B cell (primary cell): ENCODE measurements around the gene ZNF385D. TPM values are rescaled to one million over a fixed set of nuclear protein-coding genes. Genes with fewer than 3 reads are reported as not detected.

Experiments
- ATAC-seq: fragments of 200-7000 bp; cut with Tn5 transposase; one replicate; pipeline ENCODE4 v1.10.0; 2021; ENCODE audit warnings: low read depth, mild to moderate bottlenecking, moderate number of reproducible peaks, moderate library complexity
- CTCF ChIA-PET: fragments of 350-600 bp; sonication (Branson Sonifier 250); formaldehyde crosslinking; loops from one replicate; lab custom pipeline; 2021; ENCODE audit warnings: antibody characterized with exemption, inconsistent platforms; lab: Charles Lee
- POLR2A ChIA-PET: fragments of 350-600 bp; sonication (Branson Sonifier 250); formaldehyde crosslinking; loops from one replicate; lab custom pipeline; 2021; ENCODE audit warnings: antibody characterized with exemption; lab: Charles Lee
- DNase-seq: peaks from one replicate; pipeline ENCODE4 v3.0.0; 2013
- H2AFZ ChIP-seq: 2 replicates; pipeline ENCODE4 v1.6.1; 2012; ENCODE audit warnings: mild to moderate bottlenecking, low read depth, low read length; ENCODE audit not compliant: insufficient read depth, poor library complexity, severe bottlenecking
- H3K27ac ChIP-seq, 2 donors: 1 replicate in 1 of 2; 2 replicates in 1 of 2; pipeline ENCODE4 v1.5.1; 2012 to 2013; ENCODE audit warnings: low read length in 2 of 2, mild to moderate bottlenecking in 2 of 2, moderate library complexity in 1 of 2
- H3K27me3 ChIP-seq, 4 experiments: fragments of 200-600 bp in 1 of 4; sonication (generic) in 1 of 4; replicated peaks in 1 of 4; 1 replicate in 2 of 4; 2 replicates in 2 of 4; pipeline versions ENCODE4 v1.6.1 to v1.7.0; 2013 to 2016; ENCODE audit warnings: low read length in 3 of 4, mild to moderate bottlenecking in 2 of 4, mixed read lengths in 1 of 4, moderate library complexity in 1 of 4; ENCODE audit not compliant: insufficient read depth in 4 of 4, control insufficient read depth in 3 of 4; ENCODE audit errors: control extremely low read depth in 1 of 4
- H3K36me3 ChIP-seq, 2 experiments: replicated peaks in 1 of 2; 1 replicate in 1 of 2; 2 replicates in 1 of 2; pipeline versions ENCODE4 v1.6.1 to v1.7.1; 2013; ENCODE audit warnings: low read length in 1 of 2; ENCODE audit not compliant: insufficient read depth in 2 of 2, control insufficient read depth in 1 of 2; ENCODE audit errors: control extremely low read depth in 1 of 2, extremely low read depth in 1 of 2
- H3K4me1 ChIP-seq, 2 donors: fragments of 200-600 bp in 1 of 2; sonication (generic) in 1 of 2; 1 replicate in 1 of 2; 2 replicates in 1 of 2; pipeline versions ENCODE4 v1.5.1 to v1.6.1; 2013 to 2017; ENCODE audit warnings: low read length in 2 of 2; ENCODE audit not compliant: control insufficient read depth in 2 of 2, insufficient read depth in 2 of 2
- H3K4me2 ChIP-seq: replicated peaks from 2 replicates; pipeline ENCODE3; 2012; ENCODE audit warnings: mild to moderate bottlenecking, low read depth, low read length; ENCODE audit not compliant: poor library complexity, severe bottlenecking
- H3K4me3 ChIP-seq, 5 experiments: fragments of 200-600 bp in 1 of 5; sonication (generic) in 1 of 5; 1 replicate in 3 of 5; 2 replicates in 2 of 5; pipeline versions ENCODE4 v1.5.1 to v1.7.0; 2011 to 2016; ENCODE audit warnings: low read length in 4 of 5, mild to moderate bottlenecking in 4 of 5, low read depth in 2 of 5, control low read depth in 1 of 5, moderate library complexity in 1 of 5; ENCODE audit not compliant: insufficient read depth in 1 of 5; ENCODE audit errors: control extremely low read depth in 1 of 5, extremely low read depth in 1 of 5
- H3K79me2 ChIP-seq: fragments of 200-600 bp; sonication (generic); one replicate; pipeline ENCODE4 v1.6.0; 2016; ENCODE audit warnings: low read length; ENCODE audit not compliant: control insufficient read depth, insufficient read depth
- H3K9ac ChIP-seq: fragments of 200-600 bp; sonication (generic); 2 replicates; pipeline ENCODE4 v1.6.1; 2017; ENCODE audit warnings: mild to moderate bottlenecking, low read length, moderate library complexity
- H3K9me3 ChIP-seq, 3 donors: one replicate each; pipeline versions ENCODE4 v1.6.1 to v1.7.1; 2013; ENCODE audit warnings: low read length in 2 of 3; ENCODE audit not compliant: control insufficient read depth in 2 of 3, insufficient read depth in 1 of 3; ENCODE audit errors: control extremely low read depth in 1 of 3
- H4K20me1 ChIP-seq: 2 replicates; pipeline ENCODE4 v1.6.0; 2012; ENCODE audit warnings: mild to moderate bottlenecking, low read length; ENCODE audit not compliant: insufficient read depth, control insufficient read depth, poor library complexity, severe bottlenecking
- H3K27ac Mint-ChIP-seq: one replicate; pipeline ENCODE4 v1.8.0; 2021; ENCODE audit warnings: mixed read lengths
- H3K27me3 Mint-ChIP-seq: one replicate; pipeline ENCODE4 v1.8.0; 2021; ENCODE audit warnings: mixed read lengths
- H3K4me1 Mint-ChIP-seq: one replicate; pipeline ENCODE4 v1.8.0; 2021; ENCODE audit warnings: mixed read lengths
- H3K4me3 Mint-ChIP-seq: one replicate; pipeline ENCODE4 v1.8.0; 2021; ENCODE audit warnings: mixed read lengths
- H3K9me3 Mint-ChIP-seq: one replicate; pipeline ENCODE4 v1.8.0; 2022; ENCODE audit warnings: mixed read lengths; ENCODE audit not compliant: insufficient read depth
- EZH2 ChIP-seq: IDR thresholded peaks from 2 replicates; pipeline ENCODE4 v1.6.1; 2012; ENCODE audit warnings: borderline replicate concordance, low read depth, mild to moderate bottlenecking, moderate library complexity, low read length; ENCODE audit not compliant: insufficient read depth, poor library complexity, severe bottlenecking
- WGBS: methylation state at CpG from one replicate; pipeline ENCODE4 v1.1.5; 2013; ENCODE audit warnings: missing lambda C conversion rate; ENCODE audit not compliant: insufficient coverage; 5-methylcytosine and 5-hydroxymethylcytosine counted together
- intact Hi-C: fragments of 100-400 bp; cut with micrococcal nuclease; formaldehyde crosslinking; loops from one replicate; pipeline ENCODE4 v1.10.0; 2022
- polyA plus RNA-seq: library from polyadenylated mRNA; depleted of rRNA; stranded (reverse); fragments of >200 nt; gene quantifications from 2 replicates; pipeline ENCODE4 v1.2.3, GENCODE V29; 2012
- total RNA-seq, 2 donors: library from RNA; stranded (reverse); fragments of 120-200 nt in 1 of 2; gene quantifications; 1 replicate in 1 of 2; 2 replicates in 1 of 2; pipeline versions ENCODE4 v1.2.3 to v1.2.4, GENCODE V29; 2013 to 2022
- TF ChIP-seq, protein P1 (sequence below): fragments of 200-600 bp; IDR thresholded peaks from one replicate; pipeline ENCODE4 v1.8.0; 2022; ENCODE audit warnings: antibody characterized with exemption, mild to moderate bottlenecking

ZNF385D gene
- total and polyA plus RNA-seq, 2 donors (not counting 1 experiment from before 2014, with no cell fraction given), result not detected

DNA sequence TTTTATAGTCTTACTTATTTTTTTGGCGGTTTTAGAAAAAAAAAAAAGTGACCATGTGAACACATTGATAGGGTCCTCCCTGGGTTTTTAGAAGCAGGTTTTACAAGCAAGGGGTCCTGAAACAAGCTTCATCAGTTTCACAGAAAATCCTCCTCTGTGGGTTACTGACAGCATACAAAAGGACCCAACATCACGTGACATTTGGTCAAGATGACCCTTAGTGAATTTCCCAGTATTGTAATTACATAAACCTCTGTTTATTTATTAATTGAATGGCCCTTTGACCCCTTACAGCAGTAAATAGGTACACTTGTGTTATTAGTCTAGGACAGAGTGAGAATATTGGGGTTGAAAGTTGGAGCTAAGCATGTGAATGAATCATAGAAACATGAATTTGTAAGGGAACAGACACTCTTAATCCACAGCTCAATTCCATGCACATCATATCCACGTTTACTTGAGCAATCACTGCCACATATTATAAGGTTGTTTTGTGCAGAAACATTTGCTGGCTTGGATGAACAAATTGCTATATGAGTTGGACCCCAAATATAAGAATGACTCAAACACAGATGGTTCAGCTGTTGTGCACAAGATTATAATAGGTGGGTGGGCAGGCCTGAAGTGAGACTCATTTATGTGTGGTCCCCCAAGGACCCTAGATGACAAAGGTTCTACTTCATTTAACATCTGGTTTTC, 137.5 kb downstream of the ZNF385D start:
- Histone ChIP-seq H3K4me1 (no peaks in the 10 kb centered on the region), H2AFZ (no peak overlapping the region), H3K4me2 (no peak overlapping the region), H3K9me3 (peaks cover 0 to 3% (median 0%) of the 10 kb centered on the region in 3 donors), H3K4me3 (no peak overlapping the region), H3K79me2 (no peaks in the 10 kb centered on the region), H3K9ac (no peak overlapping the region), H4K20me1 (no peaks in the 10 kb centered on the region), H3K27me3 (no peaks in the 10 kb centered on the region), H3K36me3 (no peaks in the 10 kb centered on the region), H3K27ac (no peak overlapping the region)
- DNase-seq (no peak), ATAC-seq (no peak)
- Mint-ChIP-seq H3K4me3 (no peak overlapping the region), H3K9me3 (no peaks in the 10 kb centered on the region), H3K4me1 (no peaks in the 10 kb centered on the region), H3K27me3 (no peaks in the 10 kb centered on the region), H3K27ac (no peak overlapping the region)
- CTCF ChIA-PET, result no interaction called here
- POLR2A ChIA-PET, result no interaction called here
- WGBS, result 20% methylated on average over 1 of the region's 3 CpGs
- intact Hi-C loops, result no loop called here
- TF ChIP-seq, protein P1, sequence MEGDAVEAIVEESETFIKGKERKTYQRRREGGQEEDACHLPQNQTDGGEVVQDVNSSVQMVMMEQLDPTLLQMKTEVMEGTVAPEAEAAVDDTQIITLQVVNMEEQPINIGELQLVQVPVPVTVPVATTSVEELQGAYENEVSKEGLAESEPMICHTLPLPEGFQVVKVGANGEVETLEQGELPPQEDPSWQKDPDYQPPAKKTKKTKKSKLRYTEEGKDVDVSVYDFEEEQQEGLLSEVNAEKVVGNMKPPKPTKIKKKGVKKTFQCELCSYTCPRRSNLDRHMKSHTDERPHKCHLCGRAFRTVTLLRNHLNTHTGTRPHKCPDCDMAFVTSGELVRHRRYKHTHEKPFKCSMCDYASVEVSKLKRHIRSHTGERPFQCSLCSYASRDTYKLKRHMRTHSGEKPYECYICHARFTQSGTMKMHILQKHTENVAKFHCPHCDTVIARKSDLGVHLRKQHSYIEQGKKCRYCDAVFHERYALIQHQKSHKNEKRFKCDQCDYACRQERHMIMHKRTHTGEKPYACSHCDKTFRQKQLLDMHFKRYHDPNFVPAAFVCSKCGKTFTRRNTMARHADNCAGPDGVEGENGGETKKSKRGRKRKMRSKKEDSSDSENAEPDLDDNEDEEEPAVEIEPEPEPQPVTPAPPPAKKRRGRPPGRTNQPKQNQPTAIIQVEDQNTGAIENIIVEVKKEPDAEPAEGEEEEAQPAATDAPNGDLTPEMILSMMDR, result no peak
- no peak for TF ChIP-seq EZH2

DNA sequence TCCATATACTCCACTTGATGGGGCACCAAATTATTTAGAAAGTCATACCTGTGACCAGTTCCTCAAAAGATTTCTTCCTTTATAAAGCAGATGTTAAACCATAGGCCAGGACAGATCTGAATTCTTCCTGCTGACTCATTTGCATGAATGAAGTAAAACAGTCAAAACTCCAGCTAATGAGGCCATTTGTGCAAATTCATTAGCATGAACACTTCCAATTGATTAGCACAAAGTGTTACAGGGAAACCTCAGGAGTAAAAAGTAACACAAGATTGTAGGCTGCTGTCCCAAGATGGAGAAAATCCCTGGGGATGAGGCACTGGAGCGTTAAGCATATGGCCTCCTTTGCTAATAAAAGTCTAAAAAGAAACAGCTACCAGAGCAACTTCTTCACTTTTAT, 149.8 kb downstream of the ZNF385D start:
- Histone ChIP-seq H3K36me3 (no peaks in the 10 kb centered on the region), H3K4me3 (no peak overlapping the region), H2AFZ (no peak overlapping the region), H3K9me3 (no peaks in the 10 kb centered on the region), H3K9ac (no peak overlapping the region), H3K4me2 (no peak overlapping the region), H3K27me3 (no peaks in the 10 kb centered on the region), H4K20me1 (no peaks in the 10 kb centered on the region), H3K4me1 (no peaks in the 10 kb centered on the region), H3K27ac (no peak overlapping the region), H3K79me2 (no peaks in the 10 kb centered on the region)
- DNase-seq (no peak), ATAC-seq (no peak)
- no peak overlapping the region for H3K4me3 Mint-ChIP-seq
- no peaks in the 10 kb centered on the region for H3K27me3 Mint-ChIP-seq
- no peaks in the 10 kb centered on the region for H3K9me3 Mint-ChIP-seq
- intact Hi-C loops, result no loop called here
- no peak for TF ChIP-seq EZH2
- TF ChIP-seq, protein P1, result no peak
- no peak overlapping the region for H3K27ac Mint-ChIP-seq
- POLR2A ChIA-PET, result no interaction called here
- CTCF ChIA-PET, result no interaction called here
- no CpG with 5 or more reads among the region's 1 CpG for WGBS
- H3K4me1 Mint-ChIP-seq, result no peaks in the 10 kb centered on the region
